ENCODE measurements around the gene TTLL11.
A peak's percentile ranks its signal among the peaks of the same experiment; 100 is the strongest.

Gene TTLL11, protein sequence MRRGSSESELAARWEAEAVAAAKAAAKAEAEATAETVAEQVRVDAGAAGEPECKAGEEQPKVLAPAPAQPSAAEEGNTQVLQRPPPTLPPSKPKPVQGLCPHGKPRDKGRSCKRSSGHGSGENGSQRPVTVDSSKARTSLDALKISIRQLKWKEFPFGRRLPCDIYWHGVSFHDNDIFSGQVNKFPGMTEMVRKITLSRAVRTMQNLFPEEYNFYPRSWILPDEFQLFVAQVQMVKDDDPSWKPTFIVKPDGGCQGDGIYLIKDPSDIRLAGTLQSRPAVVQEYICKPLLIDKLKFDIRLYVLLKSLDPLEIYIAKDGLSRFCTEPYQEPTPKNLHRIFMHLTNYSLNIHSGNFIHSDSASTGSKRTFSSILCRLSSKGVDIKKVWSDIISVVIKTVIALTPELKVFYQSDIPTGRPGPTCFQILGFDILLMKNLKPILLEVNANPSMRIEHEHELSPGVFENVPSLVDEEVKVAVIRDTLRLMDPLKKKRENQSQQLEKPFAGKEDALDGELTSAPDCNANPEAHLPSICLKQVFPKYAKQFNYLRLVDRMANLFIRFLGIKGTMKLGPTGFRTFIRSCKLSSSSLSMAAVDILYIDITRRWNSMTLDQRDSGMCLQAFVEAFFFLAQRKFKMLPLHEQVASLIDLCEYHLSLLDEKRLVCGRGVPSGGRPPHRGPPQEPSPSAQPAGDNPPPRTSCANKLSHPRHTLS
- long read RNA-seq, donor 1, partial matches to known transcripts: 0 of 1 reads
- long read RNA-seq, donor 1, other reads (novel, unspliced or antisense): 0 of 1 reads
- long read RNA-seq, donor 2: 0 reads
- long read RNA-seq, donor 3, partial matches to known transcripts: 0 of 2 reads
- long read RNA-seq, donor 3, other reads (novel, unspliced or antisense): 0 of 2 reads
- long read RNA-seq, donor 4, partial matches to known transcripts: 0 of 2 reads
- long read RNA-seq, donor 4, other reads (novel, unspliced or antisense): 0 of 2 reads
- long read RNA-seq, donor 5, partial matches to known transcripts: 0 of 1 reads
- long read RNA-seq, donor 5, other reads (novel, unspliced or antisense): 0 of 1 reads
- long read RNA-seq, donor 6, partial matches to known transcripts: 0 of 1 reads
- long read RNA-seq, donor 6, other reads (novel, unspliced or antisense): 0 of 1 reads
- long read RNA-seq, donor 7, partial matches to known transcripts: 0 of 3 reads
- long read RNA-seq, donor 7, other reads (novel, unspliced or antisense): 0 of 3 reads
- long read RNA-seq, donor 8, partial matches to known transcripts: 0 of 4 reads
- long read RNA-seq, donor 8, other reads (novel, unspliced or antisense): 0 of 4 reads

DNA sequence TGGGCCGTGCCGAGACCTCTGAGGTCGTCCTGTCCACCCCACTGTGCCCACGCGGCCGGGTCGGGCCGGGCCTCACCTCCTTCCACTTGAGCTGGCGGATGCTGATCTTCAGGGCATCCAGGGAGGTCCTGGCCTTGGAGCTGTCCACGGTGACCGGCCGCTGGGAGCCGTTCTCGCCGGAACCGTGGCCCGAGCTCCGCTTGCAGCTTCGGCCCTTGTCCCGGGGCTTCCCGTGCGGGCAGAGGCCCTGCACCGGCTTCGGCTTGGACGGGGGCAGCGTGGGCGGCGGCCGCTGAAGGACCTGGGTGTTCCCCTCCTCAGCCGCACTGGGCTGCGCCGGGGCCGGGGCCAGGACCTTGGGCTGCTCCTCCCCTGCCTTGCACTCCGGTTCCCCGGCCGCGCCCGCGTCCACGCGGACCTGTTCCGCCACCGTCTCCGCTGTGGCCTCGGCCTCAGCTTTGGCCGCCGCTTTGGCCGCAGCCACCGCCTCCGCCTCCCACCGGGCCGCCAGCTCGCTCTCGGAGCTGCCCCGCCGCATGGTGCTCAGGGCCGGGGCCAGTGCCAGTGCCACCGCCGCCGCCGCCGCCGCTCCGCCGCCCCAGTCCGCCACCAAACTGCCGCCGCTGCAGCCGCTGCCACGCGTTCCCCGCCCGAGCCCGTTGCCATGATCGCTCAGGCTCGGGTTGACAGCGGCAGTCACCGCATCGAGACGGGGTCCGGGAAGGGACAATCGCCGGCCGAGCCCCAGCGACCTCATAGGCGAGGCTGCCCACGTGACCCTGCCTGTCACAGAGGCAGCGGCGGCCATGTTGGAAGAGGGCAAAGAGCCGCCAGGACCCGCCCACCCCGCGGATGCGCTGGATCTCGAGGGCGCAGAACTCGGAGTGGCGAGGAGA, at the start of gene TTLL11:
TTLL11 (minus strand) TSS at position 698 of the 896 bp plus-strand sequence; CDS start at position 538, 160 bp downstream.
- DNase-seq: peak; percentile 85

DNA sequence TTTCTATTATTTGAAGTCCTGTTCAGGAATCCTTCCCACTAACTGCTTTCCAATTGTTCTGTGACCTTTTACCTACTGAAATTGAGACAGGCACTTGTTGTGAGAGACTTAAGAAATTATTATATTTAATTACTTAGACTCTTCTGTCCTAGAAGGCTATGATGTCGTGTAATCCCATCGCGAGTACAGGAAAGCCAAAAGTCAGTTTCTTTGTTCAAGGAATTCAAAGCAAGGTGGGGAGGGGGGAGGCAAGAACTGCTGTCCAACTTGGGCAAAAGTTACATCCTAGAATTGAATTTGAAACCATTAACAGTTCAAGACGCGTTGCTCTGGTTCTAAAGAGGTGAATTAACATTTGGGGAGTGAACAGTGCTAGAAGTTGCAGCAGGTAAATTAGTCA, 48.6 kb upstream of the TTLL11 start:
- no peak for DNase-seq

GRCh38 chr9:122140368-122141193, 47.5 kb upstream of the TTLL11 start:
- DNase-seq: no peak

- DNase-seq: no peak
These were observed 45.6 kb upstream of the TTLL11 start for GRCh38 chr9:122138560-122139268.

- no peak for DNase-seq
These were observed 42.4 kb upstream of the TTLL11 start for GRCh38 chr9:122135529-122135859.

- no peak for DNase-seq
These were observed 41.9 kb upstream of the TTLL11 start for GRCh38 chr9:122134822-122135528.

GRCh38 chr9:122133984-122134535, 41.0 kb upstream of the TTLL11 start:
- DNase-seq: no peak

GRCh38 chr9:122133263-122133983, 40.3 kb upstream of the TTLL11 start:
- no peak for DNase-seq

DNA sequence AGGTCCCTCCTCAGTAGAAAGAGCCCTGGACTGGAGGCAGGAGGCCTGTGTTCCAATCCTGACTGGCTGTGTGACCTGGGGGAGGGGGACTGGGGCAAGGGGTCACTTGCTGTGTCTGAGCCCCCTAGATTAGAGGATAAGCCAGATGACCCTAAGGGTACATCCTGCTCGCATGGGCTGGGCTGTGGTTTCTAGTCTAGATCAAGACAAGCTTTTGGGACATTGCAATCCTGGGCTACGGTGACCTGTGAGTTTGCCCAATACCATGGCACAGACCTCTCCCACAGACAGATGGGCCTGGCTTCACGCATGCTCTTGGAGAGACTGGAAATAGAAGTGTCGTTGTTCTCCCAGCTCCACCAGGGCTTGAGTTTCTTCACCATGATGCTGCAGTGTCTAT, 39.4 kb upstream of the TTLL11 start:
- no peak for DNase-seq

- peak; percentile 43 for DNase-seq
These were observed 38.4 kb upstream of the TTLL11 start for GRCh38 chr9:122131401-122132001.

GRCh38 chr9:122130837-122131236, 37.7 kb upstream of the TTLL11 start:
- DNase-seq: no peak

- no peak for DNase-seq
These were observed 36.9 kb upstream of the TTLL11 start for GRCh38 chr9:122129969-122130368.

DNA sequence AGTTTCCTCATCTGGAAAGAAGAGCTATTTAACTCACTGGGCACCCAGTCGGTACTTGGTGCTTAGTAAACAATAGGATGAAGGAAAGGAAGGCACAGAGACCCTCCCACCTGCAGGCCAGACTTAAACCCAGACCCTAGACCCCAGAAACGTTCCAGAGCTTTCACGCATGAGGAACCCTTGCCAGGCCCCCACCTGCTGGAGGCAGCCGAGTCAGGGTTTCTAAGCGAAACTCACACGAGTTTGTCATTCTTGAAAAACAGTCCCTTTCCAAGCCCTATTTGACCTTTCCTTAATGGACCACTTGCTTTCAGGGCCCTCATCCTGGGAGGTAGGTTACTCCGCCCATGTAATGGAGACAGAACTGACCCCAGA, 35.8 kb upstream of the TTLL11 start:
- no peak for DNase-seq

DNA sequence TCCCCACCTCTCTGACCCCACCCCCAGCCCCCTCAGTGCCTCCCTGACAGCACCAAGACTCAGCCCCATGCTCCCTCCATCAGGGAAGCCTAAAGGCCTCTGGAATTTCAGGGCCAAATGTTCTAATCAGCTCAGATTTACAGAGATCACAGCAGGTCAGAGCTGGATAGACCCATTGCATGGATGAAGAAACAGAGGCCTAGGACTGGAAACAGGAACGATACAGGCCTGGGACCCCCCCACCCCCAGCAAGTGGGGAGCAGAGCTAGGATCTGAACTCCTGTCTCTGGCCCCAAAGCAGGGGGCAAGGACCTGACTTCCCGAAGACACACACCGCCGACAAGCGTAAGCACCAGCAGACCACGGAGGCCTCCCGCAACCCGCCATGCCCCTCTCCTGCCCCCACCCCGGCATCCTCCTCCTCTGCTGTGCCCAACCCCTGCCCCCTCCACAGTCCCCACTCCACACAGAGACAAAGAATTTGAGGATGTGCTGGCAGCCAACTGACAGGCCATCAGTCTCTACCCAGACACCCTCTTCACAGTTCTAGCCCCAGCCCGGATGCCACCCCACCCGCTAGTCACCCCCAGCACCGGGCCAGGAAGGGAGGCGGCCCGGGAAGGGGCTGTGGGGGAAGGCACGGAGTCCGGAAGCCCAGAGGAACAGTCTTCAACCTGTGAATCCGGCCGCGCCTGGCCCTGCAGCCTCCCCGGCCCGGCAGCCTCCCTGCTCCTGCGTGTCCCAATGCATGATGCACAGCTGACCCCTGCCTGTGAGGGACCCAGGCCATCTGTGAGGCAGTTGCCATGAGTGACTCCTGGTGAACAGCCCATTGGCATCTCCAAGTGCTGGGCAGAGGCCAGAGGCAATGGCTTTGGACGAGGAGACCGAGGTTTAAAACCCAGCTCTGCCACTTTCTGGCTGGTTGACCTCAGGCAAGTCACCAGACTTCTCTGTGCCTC, 35.2 kb upstream of the TTLL11 start:
- no peak for DNase-seq

- DNase-seq: no peak
These were observed 34.3 kb upstream of the TTLL11 start for GRCh38 chr9:122127396-122127798.

Measured in right kidney (tissue), 9 donors.